ENCODE measurements around the gene RBFA.

DNA sequence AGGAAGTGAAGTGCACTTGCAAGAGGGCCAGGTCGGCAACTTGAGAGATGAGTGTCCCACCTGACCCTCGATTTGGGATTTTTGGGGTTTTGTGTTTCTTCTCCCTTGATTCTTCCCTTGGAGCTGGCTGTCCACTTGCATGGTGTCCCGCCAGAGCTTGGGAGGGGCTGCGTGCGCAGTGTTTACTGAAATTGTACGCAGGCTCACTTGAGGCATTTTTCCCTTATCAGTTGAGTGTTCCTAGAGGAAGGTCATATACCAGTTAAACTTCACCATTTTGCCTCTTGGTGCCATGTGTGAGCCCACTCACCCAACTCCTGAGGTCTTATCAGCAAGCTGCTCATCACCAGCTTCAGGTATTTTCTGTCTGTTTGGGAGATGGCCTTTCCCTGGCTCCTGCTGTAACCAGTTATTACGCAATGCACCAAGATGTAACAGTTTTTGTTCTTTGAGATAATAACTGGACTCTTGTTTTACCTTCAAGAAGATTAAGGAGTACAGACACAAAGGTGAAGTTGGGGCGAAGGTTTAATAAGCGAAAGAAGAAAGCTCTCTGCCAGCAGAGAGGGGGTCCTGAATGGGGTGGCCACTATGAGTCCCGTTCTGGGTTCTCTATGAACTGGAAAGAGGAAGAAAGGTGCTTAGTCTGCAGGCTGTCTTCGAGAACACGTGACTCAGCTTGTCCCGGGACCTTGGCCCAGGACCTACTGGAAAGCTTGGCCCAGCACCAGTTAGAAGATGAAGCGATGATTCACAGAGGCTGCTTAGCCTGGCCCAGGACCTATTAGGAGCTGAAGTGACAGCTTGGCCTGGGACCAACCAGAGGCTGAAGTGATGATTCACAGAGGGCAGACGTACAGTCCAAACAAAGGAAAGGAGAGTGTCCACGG, 24.3 kb upstream of the RBFA start:
- TF ChIP-seq MAX (IDR thresholded peaks at IDR 0.05) (peak; percentile 89), POLR2AphosphoS5 (IDR thresholded peaks at IDR 0.05; ENCODE audit: low read depth, low read length) (peak; percentile 40; the same call in 1 of the 2 replicates), ZNF274 (IDR thresholded peaks at IDR 0.05; ENCODE audit: low read depth, low read length) (no peak), SIN3A (IDR thresholded peaks at IDR 0.05; ENCODE audit: low read depth) (peak; percentile 46; the same call in 1 of the 2 replicates)
- TF ChIP-seq, protein P1, sequence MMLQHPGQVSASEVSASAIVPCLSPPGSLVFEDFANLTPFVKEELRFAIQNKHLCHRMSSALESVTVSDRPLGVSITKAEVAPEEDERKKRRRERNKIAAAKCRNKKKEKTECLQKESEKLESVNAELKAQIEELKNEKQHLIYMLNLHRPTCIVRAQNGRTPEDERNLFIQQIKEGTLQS (IDR thresholded peaks at IDR 0.05) = no peak

All from HCT116 (cell line).